ENCODE measurements around the gene CDH4. TPM values are rescaled to one million over a fixed set of nuclear protein-coding genes. Genes with fewer than 3 reads are reported as not detected.

CDH4 gene
- total RNA-seq, 1 experiment from 2014 or later = 3.8 TPM

- no peak for DNase-seq (ENCODE audit: low read depth)
These were observed 351.7 kb downstream of the CDH4 start for GRCh38 chr20:61603715-61604114.

GRCh38 chr20:61604549-61604948 is 352.5 kb downstream of the CDH4 start:
- no peak for DNase-seq (ENCODE audit: low read depth)

DNA sequence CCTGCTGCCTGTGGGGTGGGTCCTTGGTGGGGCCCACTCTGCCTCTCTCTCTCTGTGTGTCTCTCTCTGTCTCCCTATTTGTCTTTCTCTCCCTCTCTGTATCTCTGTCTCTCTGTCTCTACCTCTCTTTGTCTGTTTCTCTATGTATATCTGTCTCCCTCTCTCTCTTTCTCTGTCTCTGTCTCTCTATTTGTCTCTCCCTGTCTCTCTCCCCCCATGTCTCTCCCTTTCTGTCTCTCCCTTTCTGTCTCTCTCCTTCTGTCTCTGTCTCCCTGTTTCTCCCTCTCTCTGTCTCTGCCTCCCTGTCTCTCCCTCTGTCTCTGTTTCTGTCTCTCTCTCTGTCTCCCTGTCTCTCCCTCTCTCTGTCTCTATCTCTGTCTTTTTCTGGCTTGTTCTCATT is 353.2 kb downstream of the CDH4 start:
- DNase-seq (ENCODE audit: low read depth) = no peak

DNA sequence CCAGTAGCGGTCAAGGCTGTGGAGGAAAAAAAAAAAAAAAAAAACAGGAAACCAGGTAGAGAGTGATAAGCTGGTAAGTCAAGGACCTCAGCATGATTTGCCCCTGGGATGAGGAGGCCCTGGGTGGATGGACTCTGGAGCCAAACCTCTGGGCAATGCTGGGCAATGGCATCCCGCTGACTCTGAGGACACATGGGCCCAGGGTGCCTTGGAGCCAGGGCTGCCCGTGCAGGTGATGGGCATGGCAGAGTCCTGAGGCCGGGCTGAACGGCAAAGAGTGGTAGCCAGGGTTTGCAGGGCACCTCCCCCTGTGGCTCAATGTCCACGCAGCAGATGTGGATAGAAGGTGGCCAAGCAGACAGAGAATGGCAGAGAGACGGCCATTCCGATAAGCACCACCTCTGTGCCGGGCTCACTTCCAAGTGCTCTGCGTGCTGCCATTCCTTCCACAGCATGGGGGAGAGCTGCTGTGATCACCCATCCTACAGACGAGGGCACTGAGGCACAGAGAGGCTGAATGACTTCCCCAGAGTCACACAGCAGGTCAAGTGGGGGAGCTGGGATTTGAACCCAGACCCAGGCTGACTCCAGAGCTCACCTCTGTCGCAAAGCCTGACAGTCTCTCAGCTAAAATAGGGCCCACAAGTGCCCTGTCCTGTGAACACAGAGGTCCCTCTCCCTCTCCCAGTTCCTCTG is 353.9 kb downstream of the CDH4 start:
- no peak for DNase-seq (ENCODE audit: low read depth)

DNA sequence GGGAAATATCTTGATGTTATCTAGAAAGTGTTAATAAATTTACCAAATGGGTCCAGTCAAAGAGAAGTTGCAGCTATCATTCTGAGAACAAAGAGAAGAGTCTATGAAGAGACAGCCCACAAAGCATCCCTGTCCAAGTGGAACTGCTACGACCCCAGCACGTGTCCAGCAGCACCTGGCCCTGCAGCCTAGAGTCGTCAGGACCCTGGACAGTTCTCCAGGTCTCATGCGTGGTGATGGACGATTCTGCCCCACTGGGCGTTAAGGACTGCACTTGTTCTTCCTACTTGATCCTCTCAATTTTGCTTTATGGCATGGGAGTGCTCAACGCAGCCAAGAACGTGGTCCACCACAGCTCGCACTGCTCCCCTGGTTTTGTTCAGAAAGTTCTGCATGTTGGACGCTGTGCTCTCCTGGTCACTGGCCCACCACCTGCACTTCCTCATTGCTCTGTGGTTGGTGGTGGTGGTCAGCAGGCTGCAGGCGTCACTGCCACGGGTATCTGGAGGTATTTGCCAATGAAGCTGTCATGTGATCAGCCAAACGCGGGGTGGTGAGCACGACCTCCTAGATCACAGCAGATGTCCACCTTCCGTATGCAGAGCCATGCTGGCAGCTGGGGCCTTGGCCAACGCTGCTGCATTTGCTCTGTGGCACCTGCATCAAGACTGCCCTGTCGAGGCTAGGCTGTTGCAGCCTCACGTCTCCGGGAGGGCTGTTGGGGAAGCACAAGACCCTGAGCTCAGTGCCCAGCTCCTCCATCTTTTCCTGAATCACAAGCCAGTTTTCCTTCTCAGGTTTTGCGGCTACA is 356.4 kb downstream of the CDH4 start:
- DNase-seq (ENCODE audit: low read depth) = peak; percentile 49

DNA sequence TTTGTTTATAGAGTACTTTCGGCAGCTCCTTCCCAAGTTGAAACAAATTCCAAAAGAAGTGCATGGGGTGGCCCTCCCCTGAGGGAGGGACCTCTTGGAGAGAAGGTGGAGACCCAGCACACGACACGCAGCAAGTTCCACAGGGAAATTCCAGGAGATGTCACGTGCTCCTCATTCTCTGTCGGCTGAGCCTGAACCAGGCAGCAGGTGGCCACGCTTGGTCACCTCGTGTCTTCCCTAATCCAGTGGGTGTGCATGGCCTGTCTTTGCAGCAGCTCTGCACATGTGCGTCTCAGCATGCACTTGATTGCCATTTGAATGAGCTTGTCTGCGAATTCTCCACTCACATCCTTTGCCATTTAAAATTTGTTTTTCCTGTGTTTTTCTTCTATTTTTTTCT is 357.4 kb downstream of the CDH4 start:
- no peak for DNase-seq (ENCODE audit: low read depth)

GRCh38 chr20:61611401-61612180 is 359.5 kb downstream of the CDH4 start:
- no peak for DNase-seq (ENCODE audit: low read depth)

DNA sequence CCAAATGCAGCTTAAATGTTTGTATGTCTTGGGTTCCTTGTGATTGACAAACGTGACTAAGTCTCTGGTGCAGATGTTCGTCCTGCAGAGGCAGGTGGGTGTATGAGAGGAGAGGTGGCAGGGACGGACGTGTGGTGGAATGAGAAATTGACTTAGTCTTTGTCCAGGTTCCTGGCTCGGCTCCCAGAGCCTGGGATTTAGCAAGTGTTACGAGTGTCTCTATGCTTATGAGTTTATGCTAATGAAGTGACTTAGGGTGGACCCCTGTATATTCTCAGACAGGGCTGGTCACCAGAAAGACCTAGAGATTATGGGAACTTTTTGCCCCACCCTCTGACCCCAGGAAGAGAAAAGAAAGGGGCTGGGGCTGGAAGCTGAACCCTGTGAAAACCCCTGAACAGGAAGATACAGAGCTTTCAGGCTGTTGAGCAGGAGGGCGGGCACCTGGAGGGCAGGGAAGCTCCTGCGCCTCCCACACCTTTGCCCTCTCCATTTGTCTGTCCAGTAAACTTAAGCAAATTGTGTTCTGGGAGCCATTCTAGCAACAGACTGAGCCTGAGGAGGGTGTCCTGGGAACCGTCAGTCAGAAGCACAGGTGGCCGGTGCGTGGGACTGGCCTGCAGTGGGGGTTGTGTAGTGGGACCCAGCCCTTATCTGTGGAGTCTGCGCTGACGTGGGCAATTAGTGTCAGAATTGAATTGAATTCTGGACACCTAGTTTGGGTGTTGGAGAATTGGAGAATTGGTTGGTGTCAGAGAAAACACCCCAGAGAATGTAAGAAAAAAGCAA is 362.1 kb downstream of the CDH4 start:
- no peak for DNase-seq (ENCODE audit: low read depth)

DNA sequence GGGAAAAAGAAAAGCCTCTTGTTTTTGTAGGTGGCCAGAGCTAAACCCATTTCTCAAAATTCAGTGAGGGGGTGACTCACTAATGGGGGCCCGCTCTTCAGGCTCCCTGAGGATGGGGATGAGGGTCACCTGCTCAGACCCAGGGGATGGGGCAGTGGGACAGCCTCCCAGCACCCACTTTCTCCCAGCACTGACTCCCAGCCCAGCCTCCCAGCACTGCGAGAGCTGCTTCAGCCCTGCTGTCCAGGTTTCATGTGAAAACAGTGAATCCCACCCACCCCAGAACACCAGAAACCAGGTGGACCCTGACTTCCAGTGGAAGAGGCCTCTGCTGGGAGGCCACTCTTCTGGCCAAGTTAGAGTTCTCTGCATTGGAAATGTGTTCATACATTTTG is 362.6 kb downstream of the CDH4 start:
- no peak for DNase-seq (ENCODE audit: low read depth)

GRCh38 chr20:61615806-61616205 is 363.7 kb downstream of the CDH4 start:
- no peak for DNase-seq (ENCODE audit: low read depth)

GRCh38 chr20:61619751-61620150 is 367.7 kb downstream of the CDH4 start:
- DNase-seq (ENCODE audit: low read depth) = no peak

DNA sequence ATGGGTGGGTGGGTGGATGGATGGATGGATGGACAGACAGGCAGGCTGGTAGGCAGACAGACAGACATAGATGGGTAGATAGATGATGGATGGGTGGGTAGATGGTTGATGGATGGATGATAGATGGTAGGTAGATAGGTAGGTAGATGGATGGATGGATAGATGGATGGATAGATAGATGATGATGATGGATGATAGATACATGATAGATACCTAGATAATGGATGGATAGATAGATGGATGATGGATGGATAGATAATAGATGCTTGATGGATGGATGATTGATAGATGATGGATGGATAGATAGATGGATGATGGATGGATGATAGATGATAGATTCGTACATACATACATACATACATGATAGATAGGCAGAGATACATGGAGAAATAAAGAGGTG is 368.1 kb downstream of the CDH4 start:
- DNase-seq (ENCODE audit: low read depth) = no peak

GRCh38 chr20:61621035-61621730 is 369.1 kb downstream of the CDH4 start:
- DNase-seq (ENCODE audit: low read depth) = no peak

GRCh38 chr20:61621852-61622251 is 369.8 kb downstream of the CDH4 start:
- DNase-seq (ENCODE audit: low read depth) = no peak

DNA sequence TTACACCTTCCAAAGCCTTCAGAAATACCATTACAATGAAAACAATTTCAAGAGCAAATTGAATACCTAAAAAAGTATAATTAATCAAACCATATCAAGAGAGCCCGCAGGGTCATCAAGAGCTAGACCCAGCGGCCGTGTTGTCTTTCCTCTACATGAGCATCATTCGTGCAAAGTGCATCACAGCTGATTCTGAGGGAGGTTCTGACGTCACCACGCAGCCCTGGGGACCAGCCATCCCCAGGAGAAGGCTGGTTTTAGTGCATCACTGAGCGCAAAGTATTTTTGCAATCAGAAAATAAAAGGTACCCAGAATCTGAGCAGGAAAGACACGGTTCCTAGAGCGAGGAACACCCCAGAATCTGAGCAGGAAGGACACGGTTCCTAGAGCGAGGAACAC is 371.4 kb downstream of the CDH4 start:
- DNase-seq (ENCODE audit: low read depth) = no peak

DNA sequence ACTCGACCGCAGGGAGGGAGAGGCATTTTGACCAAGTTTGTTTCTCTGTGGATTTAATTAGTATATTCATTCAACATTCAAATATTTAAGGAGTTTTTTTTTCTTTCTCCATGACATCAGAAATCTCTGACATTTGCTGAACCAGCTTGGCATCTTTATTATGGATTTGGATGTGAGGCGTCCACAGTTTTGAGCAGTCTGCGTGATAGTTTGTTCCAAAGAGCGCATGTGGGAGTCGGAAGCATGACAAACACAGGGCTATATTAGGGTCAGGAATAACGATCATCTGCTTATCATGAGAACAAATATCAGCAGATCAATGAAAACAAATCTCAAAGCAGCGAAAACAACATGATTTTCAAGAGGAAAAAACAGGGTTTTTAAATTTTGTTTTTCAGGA is 373.2 kb downstream of the CDH4 start:
- DNase-seq (ENCODE audit: low read depth) = no peak

DNA sequence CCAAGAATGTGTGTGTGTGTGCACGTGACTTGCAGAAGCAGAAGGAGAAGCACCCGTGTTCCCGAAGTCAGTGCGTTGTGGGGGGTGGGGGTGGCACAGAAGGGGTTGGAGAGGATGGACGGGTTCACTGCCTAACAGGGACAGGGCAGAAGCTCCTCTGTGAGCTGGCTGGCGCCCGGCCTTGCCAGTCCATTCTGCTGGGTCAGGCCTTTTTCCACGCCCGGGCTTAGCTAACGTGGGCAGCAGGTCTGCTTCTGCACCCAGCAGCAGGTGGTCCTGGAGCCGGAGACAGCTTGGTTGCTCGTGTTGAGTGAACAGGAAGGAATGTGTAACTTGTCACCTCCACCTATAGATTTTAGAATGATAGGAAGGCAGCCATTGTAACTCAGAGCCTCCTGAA is 374.4 kb downstream of the CDH4 start:
- DNase-seq (ENCODE audit: low read depth) = no peak

DNA sequence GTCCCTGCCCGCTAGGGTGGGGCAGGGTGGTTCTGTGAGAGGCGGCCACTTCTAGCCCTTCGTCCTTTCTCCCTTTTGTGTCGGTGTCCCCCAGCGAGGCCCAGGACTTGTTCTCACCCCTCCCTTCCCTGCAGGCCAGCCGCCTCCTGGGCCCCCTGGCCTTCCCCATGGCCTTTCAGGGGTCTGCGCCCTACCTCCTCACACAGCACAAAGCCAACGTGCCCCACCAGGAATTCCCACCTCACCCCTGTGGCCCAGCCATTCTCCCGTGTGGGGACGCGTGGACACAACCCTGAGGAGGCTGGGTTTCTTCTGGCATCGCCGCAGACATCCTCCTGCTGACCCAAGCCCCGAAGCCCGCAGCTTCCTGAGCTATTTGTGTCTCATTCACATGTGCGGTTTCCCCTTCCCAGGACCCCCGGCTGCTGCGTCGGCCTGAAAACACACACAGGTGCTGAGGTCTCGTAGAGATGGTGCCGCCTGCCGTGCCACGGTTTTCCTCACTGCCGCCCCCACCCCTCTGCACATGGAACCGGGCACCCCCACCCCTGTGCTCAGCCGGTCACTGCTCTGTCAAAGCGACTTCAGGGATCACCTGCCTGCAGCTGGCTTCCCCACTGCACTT is 375.8 kb downstream of the CDH4 start:
- DNase-seq (ENCODE audit: low read depth) = no peak

- DNase-seq (ENCODE audit: low read depth) = no peak
These were observed 376.4 kb downstream of the CDH4 start for GRCh38 chr20:61628480-61628879.

DNA sequence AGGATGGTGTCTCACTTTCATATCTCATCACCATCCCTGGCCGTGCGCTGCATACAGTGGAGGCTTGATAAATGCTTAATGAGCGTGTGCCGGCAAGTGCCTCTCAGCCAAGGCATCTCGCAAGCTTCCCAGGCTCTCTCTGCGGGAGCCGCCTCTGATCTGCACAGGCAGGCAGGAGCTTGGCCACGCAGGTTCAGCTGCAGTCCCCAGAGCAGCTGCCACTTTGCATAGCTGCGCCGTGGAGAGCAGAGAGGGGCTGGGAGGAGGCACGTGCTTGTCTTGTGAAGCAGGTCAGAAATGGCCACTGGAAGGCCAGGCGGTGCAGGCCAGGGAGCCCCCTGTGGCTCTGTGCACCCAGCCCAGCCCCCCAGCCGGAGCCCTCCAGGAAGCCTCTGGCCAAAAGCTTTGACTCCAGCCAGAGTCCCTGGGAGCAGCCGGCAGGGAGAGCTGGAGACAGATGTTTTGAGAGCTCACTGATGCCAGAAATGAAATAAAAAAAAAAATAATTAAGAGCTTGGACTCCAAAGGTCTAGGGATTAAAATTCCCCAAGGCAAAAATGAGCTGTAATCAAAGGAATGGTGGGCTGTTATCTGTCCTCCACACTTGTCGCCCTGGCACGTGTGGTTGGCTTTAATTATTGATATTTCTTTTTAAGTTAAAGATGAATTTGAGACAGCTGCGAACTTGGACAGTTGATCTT is 377.0 kb downstream of the CDH4 start:
- no peak for DNase-seq (ENCODE audit: low read depth)

All from Daoy (cell line).